Stimulated activated CD8-positive, alpha-beta memory T cell treated with anti-CD3 and anti-CD28 coated beads, Interleukin-12 subunit alpha, Interleukin-12 subunit beta, amount 100 ng/mL, for 4 hours (primary cell): Measurements from ENCODE around the gene SHISA9.

Experiments used
- DNase-seq: peaks from one replicate; pipeline ENCODE4 v3.0.0-alpha.2; 2020; ENCODE audit warnings: low read depth

Gene SHISA9

GRCh38 chr16:13269905-13270528 is 368.6 kb downstream of the SHISA9 start:
- no peak for DNase-seq

- DNase-seq, result no peak
Measured at GRCh38 chr16:13270602-13271001, 369.2 kb downstream of the SHISA9 start.

GRCh38 chr16:13289515-13289914 is 388.1 kb downstream of the SHISA9 start:
- DNase-seq, result no peak
